ENCODE measurements around the gene PRCP.

PRCP gene

GRCh38 chr11:82828472-82828871, 71.8 kb downstream of the PRCP start:
- Histone ChIP-seq H2BK5ac (ENCODE audit: low read depth, low read length, poor library complexity) (no peak overlapping the region), H3K4me1 (ENCODE audit: control insufficient read depth in 1 of 2, insufficient read depth in 2 of 2, low read length in 2 of 2) (no peaks in the 10 kb centered on the region), H3K4me3 (ENCODE audit: low read depth, low read length) (no peak overlapping the region), H3K9me3 (ENCODE audit: insufficient read depth, low read depth, low read length) (no peaks in the 10 kb centered on the region), H3K23ac (ENCODE audit: low read length) (no peak overlapping the region), H2BK12ac (ENCODE audit: low read length) (no peak overlapping the region), H3K4ac (ENCODE audit: low read depth, low read length) (no peak overlapping the region), H3K79me2 (ENCODE audit: control insufficient read depth, insufficient read depth, low read length, poor library complexity) (no peaks in the 10 kb centered on the region), H4K12ac (ENCODE audit: low read depth, low read length) (no peak overlapping the region), H3K79me1 (ENCODE audit: low read length) (no peaks in the 10 kb centered on the region), H3K14ac (ENCODE audit: low read length) (no peak overlapping the region), H2AFZ (ENCODE audit: insufficient read depth, low read length, poor library complexity) (no peak overlapping the region), H3K36me3 (ENCODE audit: control insufficient read depth in 1 of 2, insufficient read depth in 2 of 2, low read length in 2 of 2) (no peaks in the 10 kb centered on the region), H3K9ac (ENCODE audit: low read length) (no peak overlapping the region), H2AK5ac (ENCODE audit: low read length) (no peak overlapping the region), H4K91ac (ENCODE audit: low read depth, low read length) (no peak overlapping the region), H3K27ac (ENCODE audit: low read depth, low read length) (no peak overlapping the region), H2BK120ac (ENCODE audit: insufficient read depth, low read length, poor library complexity) (no peak overlapping the region), H3K27me3 (ENCODE audit: insufficient read depth, low read length) (no peaks in the 10 kb centered on the region), H3K18ac (ENCODE audit: low read length) (no peak overlapping the region), H3K4me2 (ENCODE audit: low read length) (no peak overlapping the region), H4K8ac (ENCODE audit: low read depth, low read length) (no peak overlapping the region)
- no peak for DNase-seq
- WGBS (ENCODE audit: extremely low coverage, insufficient coverage, insufficient read length) = no CpG with 5 or more reads among the region's 1 CpG

DNA sequence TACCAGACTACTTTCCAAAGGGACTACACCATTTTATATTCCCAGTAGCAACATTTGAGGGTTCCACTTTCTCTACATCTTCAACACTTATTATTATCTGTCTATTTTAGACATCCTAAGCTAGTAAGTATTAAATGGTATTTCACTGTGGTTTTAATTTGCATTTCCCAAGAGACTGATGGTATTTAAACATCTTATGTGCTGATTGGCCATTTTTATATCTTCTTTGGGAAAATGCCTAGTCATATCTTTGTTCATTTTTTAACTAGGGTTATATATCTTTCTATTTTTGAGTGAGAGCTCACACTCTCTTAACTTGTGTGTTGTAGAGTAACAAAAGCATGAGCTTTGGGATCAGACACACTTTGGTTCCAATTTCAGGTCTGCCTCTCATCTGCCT, 73.7 kb downstream of the PRCP start:
- no peaks in the 10 kb centered on the region for H3K9me3 ChIP-seq (ENCODE audit: insufficient read depth, low read depth, low read length)
- no peaks in the 10 kb centered on the region for H3K79me2 ChIP-seq (ENCODE audit: control insufficient read depth, insufficient read depth, low read length, poor library complexity)
- DNase-seq = no peak
- no peak overlapping the region for H4K91ac ChIP-seq (ENCODE audit: low read depth, low read length)
- H2BK120ac ChIP-seq (ENCODE audit: insufficient read depth, low read length, poor library complexity) = no peak overlapping the region
- H2AFZ ChIP-seq (ENCODE audit: insufficient read depth, low read length, poor library complexity) = no peak overlapping the region
- H4K8ac ChIP-seq (ENCODE audit: low read depth, low read length) = no peak overlapping the region
- H3K18ac ChIP-seq (ENCODE audit: low read length) = no peak overlapping the region
- H3K27ac ChIP-seq (ENCODE audit: low read depth, low read length) = no peak overlapping the region
- no peaks in the 10 kb centered on the region for H3K4me1 ChIP-seq (ENCODE audit: control insufficient read depth in 1 of 2, insufficient read depth in 2 of 2, low read length in 2 of 2)
- H3K4me2 ChIP-seq (ENCODE audit: low read length) = no peak overlapping the region
- no peak overlapping the region for H4K12ac ChIP-seq (ENCODE audit: low read depth, low read length)
- no peak overlapping the region for H2BK5ac ChIP-seq (ENCODE audit: low read depth, low read length, poor library complexity)
- no peaks in the 10 kb centered on the region for H3K36me3 ChIP-seq (ENCODE audit: control insufficient read depth in 1 of 2, insufficient read depth in 2 of 2, low read length in 2 of 2)
- H3K4ac ChIP-seq (ENCODE audit: low read depth, low read length) = no peak overlapping the region
- H3K23ac ChIP-seq (ENCODE audit: low read length) = no peak overlapping the region
- H3K14ac ChIP-seq (ENCODE audit: low read length) = no peak overlapping the region
- no peak overlapping the region for H2AK5ac ChIP-seq (ENCODE audit: low read length)
- no peaks in the 10 kb centered on the region for H3K27me3 ChIP-seq (ENCODE audit: insufficient read depth, low read length)
- H3K9ac ChIP-seq (ENCODE audit: low read length) = no peak overlapping the region
- no peak overlapping the region for H3K4me3 ChIP-seq (ENCODE audit: low read depth, low read length)
- no peak overlapping the region for H2BK12ac ChIP-seq (ENCODE audit: low read length)
- H3K79me1 ChIP-seq (ENCODE audit: low read length) = no peaks in the 10 kb centered on the region

GRCh38 chr11:82823647-82824619, 76.3 kb downstream of the PRCP start:
- Histone ChIP-seq H3K4me3 (ENCODE audit: low read depth, low read length) (no peak overlapping the region), H3K4me2 (ENCODE audit: low read length) (no peak overlapping the region)

DNA sequence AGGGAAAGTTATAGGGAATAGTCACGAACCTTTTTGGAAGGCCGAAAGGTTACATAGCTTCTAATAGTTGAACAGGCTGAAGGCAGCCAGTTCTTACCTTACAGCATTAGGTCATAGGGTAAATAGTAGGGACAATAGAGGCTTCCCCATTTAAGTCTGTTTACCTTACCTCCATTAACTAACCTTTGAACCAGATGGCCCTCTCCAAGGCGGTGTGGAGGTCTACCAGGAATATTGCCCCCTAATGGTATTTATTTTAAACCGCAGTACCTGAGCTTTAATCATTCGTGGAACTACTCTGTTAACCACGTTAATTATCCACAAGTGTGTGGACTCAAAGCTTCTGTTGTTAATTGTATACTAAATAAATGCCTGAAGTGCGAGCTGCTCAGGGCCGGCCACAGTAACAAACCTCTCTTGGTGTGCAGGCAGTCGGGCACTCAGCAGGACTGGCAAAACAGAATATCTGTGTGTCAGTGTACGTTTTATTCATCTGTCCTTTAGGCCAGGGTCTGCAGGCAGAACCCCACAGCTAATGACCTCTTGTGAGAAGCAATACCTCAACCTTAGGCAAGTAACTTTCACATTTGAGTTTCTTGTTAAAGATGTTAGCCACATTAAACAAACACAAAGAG, 81.7 kb downstream of the PRCP start:
- Histone ChIP-seq H2AK5ac (ENCODE audit: low read length) (no peak overlapping the region), H2BK120ac (ENCODE audit: insufficient read depth, low read length, poor library complexity) (no peak overlapping the region), H4K12ac (ENCODE audit: low read depth, low read length) (no peak overlapping the region), H3K27me3 (ENCODE audit: insufficient read depth, low read length) (no peaks in the 10 kb centered on the region), H3K79me2 (ENCODE audit: control insufficient read depth, insufficient read depth, low read length, poor library complexity) (no peaks in the 10 kb centered on the region), H3K23ac (ENCODE audit: low read length) (no peak overlapping the region), H3K14ac (ENCODE audit: low read length) (no peak overlapping the region), H3K18ac (ENCODE audit: low read length) (no peak overlapping the region), H3K4ac (ENCODE audit: low read depth, low read length) (no peak overlapping the region), H2AFZ (ENCODE audit: insufficient read depth, low read length, poor library complexity) (no peak overlapping the region), H3K4me2 (ENCODE audit: low read length) (no peak overlapping the region), H3K4me1 (ENCODE audit: control insufficient read depth in 1 of 2, insufficient read depth in 2 of 2, low read length in 2 of 2) (no peaks in the 10 kb centered on the region), H3K79me1 (ENCODE audit: low read length) (no peaks in the 10 kb centered on the region), H4K8ac (ENCODE audit: low read depth, low read length) (no peak overlapping the region), H3K27ac (ENCODE audit: low read depth, low read length) (no peak overlapping the region), H3K9me3 (ENCODE audit: insufficient read depth, low read depth, low read length) (no peaks in the 10 kb centered on the region), H3K9ac (ENCODE audit: low read length) (no peak overlapping the region), H3K4me3 (ENCODE audit: low read depth, low read length) (no peak overlapping the region), H3K36me3 (ENCODE audit: control insufficient read depth in 1 of 2, insufficient read depth in 2 of 2, low read length in 2 of 2) (no peaks in the 10 kb centered on the region), H4K91ac (ENCODE audit: low read depth, low read length) (no peak overlapping the region), H2BK5ac (ENCODE audit: low read depth, low read length, poor library complexity) (no peak overlapping the region), H2BK12ac (ENCODE audit: low read length) (no peak overlapping the region)
- DNase-seq = no peak
- no CpG with 5 or more reads among the region's 10 CpGs for WGBS (ENCODE audit: extremely low coverage, insufficient coverage, insufficient read length)

More at GRCh38 chr11:82823647-82824619, 76.3 kb downstream of the PRCP start:
- Histone ChIP-seq H3K23ac (ENCODE audit: low read length) (no peak overlapping the region), H3K27ac (ENCODE audit: low read depth, low read length) (no peak overlapping the region), H4K8ac (ENCODE audit: low read depth, low read length) (no peak overlapping the region), H3K18ac (ENCODE audit: low read length) (no peak overlapping the region), H3K27me3 (ENCODE audit: insufficient read depth, low read length) (no peaks in the 10 kb centered on the region), H2AK5ac (ENCODE audit: low read length) (no peak overlapping the region), H3K79me2 (ENCODE audit: control insufficient read depth, insufficient read depth, low read length, poor library complexity) (no peaks in the 10 kb centered on the region), H2AFZ (ENCODE audit: insufficient read depth, low read length, poor library complexity) (no peak overlapping the region), H3K9me3 (ENCODE audit: insufficient read depth, low read depth, low read length) (no peaks in the 10 kb centered on the region), H3K36me3 (ENCODE audit: control insufficient read depth in 1 of 2, insufficient read depth in 2 of 2, low read length in 2 of 2) (no peaks in the 10 kb centered on the region), H3K79me1 (ENCODE audit: low read length) (no peaks in the 10 kb centered on the region), H4K12ac (ENCODE audit: low read depth, low read length) (no peak overlapping the region), H4K91ac (ENCODE audit: low read depth, low read length) (no peak overlapping the region), H3K14ac (ENCODE audit: low read length) (no peak overlapping the region), H3K4me1 (ENCODE audit: control insufficient read depth in 1 of 2, insufficient read depth in 2 of 2, low read length in 2 of 2) (no peaks in the 10 kb centered on the region), H3K4ac (ENCODE audit: low read depth, low read length) (no peak overlapping the region), H2BK12ac (ENCODE audit: low read length) (no peak overlapping the region), H3K9ac (ENCODE audit: low read length) (no peak overlapping the region), H2BK120ac (ENCODE audit: insufficient read depth, low read length, poor library complexity) (no peak overlapping the region), H2BK5ac (ENCODE audit: low read depth, low read length, poor library complexity) (no peak overlapping the region)
- no CpG with 5 or more reads among the region's 2 CpGs for WGBS (ENCODE audit: extremely low coverage, insufficient coverage, insufficient read length)
- DNase-seq = no peak

All from trophoblast cell (in vitro differentiated cells and primary cell).